Measurements from ENCODE around the gene DLGAP3. TPM values are rescaled to one million over a fixed set of nuclear protein-coding genes. Genes with fewer than 3 reads are reported as not detected.

DLGAP3 gene
- total RNA-seq, 4 donors from 2014 or later, result 0.53 to 0.83 TPM; not detected in 2

- peaks cover 0 to 13% (median 9%) of the 10 kb centered on the region in 4 donors for H3K4me1 ChIP-seq
- peak overlapping the region; percentile 27 to 49 (median 46) for H3K4me3 ChIP-seq
- H3K27ac ChIP-seq, result no peak overlapping the region
- no peak for DNase-seq
- no peaks in the 10 kb centered on the region for H3K36me3 ChIP-seq
- no peak for TF ChIP-seq POLR2A (IDR thresholded peaks at IDR 0.05)
- no peak for TF ChIP-seq CTCF (IDR thresholded peaks at IDR 0.05)
- no peaks in the 10 kb centered on the region for H3K9me3 ChIP-seq
- H3K27me3 ChIP-seq, result peaks cover 0 to 22% of the 10 kb centered on the region in 2 donors
These were observed 44.5 kb downstream of the DLGAP3 start for GRCh38 chr1:34884961-34885360.

DNA sequence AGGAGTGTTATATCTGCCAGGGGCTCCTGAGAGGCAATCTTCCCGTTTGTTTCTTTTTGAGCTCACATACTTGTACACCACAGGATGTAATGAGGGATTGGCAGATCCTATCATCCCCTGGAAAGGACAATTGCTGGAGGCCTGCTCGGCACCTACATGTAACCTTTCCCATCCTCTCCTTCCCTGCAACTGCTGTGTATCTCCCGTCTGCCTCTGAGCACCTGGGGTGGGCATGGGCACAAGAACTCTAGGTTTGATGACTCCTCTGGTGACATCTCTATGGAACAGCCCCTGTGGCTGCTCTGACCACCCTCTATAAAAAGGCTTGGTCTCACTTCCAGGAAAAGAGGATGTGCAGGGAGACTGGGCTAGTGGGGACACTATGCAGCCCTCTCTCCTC, 44.9 kb downstream of the DLGAP3 start:
- H3K27me3 ChIP-seq, result peaks cover 0 to 22% of the 10 kb centered on the region in 2 donors
- no peak for TF ChIP-seq POLR2A (IDR thresholded peaks at IDR 0.05)
- no peak for TF ChIP-seq CTCF (IDR thresholded peaks at IDR 0.05)

GRCh38 chr1:34879230-34879629, 50.2 kb downstream of the DLGAP3 start:
- H3K4me3 ChIP-seq, result no peak overlapping the region
- TF ChIP-seq CTCF (IDR thresholded peaks at IDR 0.05) (no peak), POLR2A (IDR thresholded peaks at IDR 0.05) (no peak)
- no peaks in the 10 kb centered on the region for H3K9me3 ChIP-seq
- no peaks in the 10 kb centered on the region for H3K36me3 ChIP-seq
- no peak overlapping the region for H3K27ac ChIP-seq
- H3K4me1 ChIP-seq, result no peaks in the 10 kb centered on the region
- no peaks in the 10 kb centered on the region for H3K27me3 ChIP-seq
- no peak for DNase-seq

More for the DNA sequence above, 44.9 kb downstream of the DLGAP3 start:
- H3K27ac ChIP-seq, result no peak overlapping the region
- no peak overlapping the region for H3K4me3 ChIP-seq
- H3K36me3 ChIP-seq, result no peaks in the 10 kb centered on the region
- DNase-seq, result no peak
- no peaks in the 10 kb centered on the region for H3K9me3 ChIP-seq
- peaks cover 0 to 13% (median 9%) of the 10 kb centered on the region in 4 donors for H3K4me1 ChIP-seq

DNA sequence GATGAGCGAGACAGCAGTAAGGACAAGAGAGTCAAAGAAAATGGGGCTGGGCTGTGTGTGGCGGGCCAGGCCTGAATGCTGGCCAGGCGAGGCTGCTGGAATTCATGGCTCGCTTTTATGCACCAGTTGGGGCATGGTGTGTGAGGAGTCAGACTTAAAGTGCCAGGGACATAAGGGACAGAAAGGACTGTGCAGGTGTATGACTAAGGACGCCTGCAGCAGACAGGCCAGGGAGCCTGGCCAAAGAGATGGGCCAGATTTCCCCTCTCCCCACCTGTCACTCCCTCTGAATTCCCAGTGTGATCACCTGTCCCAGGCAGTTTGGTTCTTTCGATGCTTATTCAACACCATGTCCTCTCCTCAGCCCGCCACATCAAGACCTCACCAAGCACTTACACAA, 53.0 kb downstream of the DLGAP3 start:
- Histone ChIP-seq H3K27ac (no peak overlapping the region), H3K4me1 (no peaks in the 10 kb centered on the region), H3K36me3 (no peaks in the 10 kb centered on the region), H3K9me3 (no peaks in the 10 kb centered on the region), H3K27me3 (no peaks in the 10 kb centered on the region), H3K4me3 (no peak overlapping the region)
- TF ChIP-seq CTCF (IDR thresholded peaks at IDR 0.05), result no peak
- no peak for TF ChIP-seq POLR2A (IDR thresholded peaks at IDR 0.05)
- DNase-seq, result no peak

DNA sequence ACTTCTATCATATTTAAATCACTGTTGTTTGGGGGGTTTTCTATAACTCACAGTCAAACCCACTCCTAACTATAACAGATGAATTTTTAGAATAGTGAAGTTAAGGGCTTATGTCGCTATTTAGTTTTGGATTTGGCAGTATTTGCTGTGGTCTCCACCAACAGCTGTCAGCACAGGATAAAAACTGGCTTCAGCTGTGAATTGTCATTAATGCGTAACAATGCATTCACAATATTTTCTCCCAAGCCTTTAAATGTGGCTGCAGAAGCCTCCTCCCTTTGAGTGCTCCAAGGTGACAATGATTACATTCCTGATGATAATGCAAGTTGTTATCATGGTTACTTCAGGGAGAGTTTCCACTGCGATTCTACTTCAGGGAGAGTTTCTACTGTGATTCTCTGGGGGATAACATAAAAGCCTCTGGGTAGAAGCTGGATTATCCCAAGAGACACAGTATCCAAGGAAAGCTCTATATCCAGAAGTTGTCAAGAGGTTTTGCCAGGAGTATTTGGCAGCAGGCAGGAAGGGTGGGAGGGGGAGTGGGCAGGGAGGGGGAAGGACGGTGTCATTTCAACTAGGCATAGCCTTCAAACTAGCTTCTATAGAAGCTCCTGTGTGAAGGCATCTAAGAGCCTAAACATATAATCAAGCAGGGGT, 55.0 kb downstream of the DLGAP3 start:
- H3K36me3 ChIP-seq, result no peaks in the 10 kb centered on the region
- no peak for TF ChIP-seq POLR2A (IDR thresholded peaks at IDR 0.05)
- no peak for TF ChIP-seq CTCF (IDR thresholded peaks at IDR 0.05)
- no peak overlapping the region for H3K4me3 ChIP-seq
- no peaks in the 10 kb centered on the region for H3K4me1 ChIP-seq
- H3K27ac ChIP-seq, result no peak overlapping the region
- no peaks in the 10 kb centered on the region for H3K9me3 ChIP-seq
- H3K27me3 ChIP-seq, result no peaks in the 10 kb centered on the region
- no peak for DNase-seq
